Right kidney (tissue), 1 donor: Measurements from ENCODE around the gene PGS1.

ENCODE experiments used
- DNase-seq: peaks from one replicate; pipeline ENCODE4 v3.0.0-alpha.2; 2016

The PGS1 gene

DNA sequence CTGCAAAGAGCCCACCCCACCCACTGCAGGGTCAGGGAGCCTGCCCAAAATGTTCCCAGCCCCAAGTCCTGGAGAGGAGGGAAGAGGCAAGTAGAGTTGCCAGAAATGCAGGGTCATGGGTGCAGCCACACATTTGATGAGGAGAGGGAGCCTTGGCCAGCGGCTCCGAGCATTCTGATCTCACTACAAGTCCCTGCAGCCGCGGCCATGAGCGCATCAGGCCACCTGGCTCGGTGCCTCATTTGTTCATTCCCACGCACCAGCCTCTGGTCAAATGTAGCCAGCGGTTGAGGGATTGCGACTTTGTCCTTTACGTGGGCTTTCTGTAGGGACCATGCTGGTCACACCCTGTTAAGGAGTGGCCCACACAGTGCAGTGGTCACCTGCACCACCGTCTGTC lies 48.7 kb downstream of the PGS1 start:
- DNase-seq: no peak

DNA sequence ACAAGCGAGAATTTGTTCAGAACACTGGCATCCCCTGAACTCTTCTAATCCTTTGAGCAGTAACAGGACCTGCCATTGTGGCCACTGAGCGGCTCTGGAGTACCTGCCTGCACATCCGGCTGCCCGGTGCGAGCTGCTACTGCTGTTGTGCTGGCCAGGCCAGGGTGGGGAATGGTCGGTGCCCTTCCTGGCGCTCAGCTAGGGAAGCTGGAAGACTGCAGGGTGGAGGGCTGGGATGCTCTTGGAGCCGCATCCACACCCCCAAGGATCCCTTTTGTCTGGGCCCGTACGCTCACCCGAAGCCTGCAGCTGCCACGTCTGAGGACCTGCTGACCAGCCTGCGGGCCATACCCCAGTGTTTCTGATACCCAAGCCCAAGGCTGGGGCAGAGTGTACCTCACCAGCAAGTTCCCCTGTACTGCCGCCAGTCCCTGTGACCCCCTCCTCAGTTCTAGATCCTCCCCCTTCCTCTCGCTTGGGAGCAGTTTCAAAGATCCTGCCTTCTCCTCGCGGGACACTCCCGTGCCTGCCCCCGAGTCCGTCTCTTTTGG lies 49.7 kb downstream of the PGS1 start:
- DNase-seq: no peak

- DNase-seq: no peak
Observed at GRCh38 chr17:78428836-78429617, 50.6 kb downstream of the PGS1 start.

GRCh38 chr17:78429618-78429995 lies 51.2 kb downstream of the PGS1 start:
- DNase-seq: no peak

DNA sequence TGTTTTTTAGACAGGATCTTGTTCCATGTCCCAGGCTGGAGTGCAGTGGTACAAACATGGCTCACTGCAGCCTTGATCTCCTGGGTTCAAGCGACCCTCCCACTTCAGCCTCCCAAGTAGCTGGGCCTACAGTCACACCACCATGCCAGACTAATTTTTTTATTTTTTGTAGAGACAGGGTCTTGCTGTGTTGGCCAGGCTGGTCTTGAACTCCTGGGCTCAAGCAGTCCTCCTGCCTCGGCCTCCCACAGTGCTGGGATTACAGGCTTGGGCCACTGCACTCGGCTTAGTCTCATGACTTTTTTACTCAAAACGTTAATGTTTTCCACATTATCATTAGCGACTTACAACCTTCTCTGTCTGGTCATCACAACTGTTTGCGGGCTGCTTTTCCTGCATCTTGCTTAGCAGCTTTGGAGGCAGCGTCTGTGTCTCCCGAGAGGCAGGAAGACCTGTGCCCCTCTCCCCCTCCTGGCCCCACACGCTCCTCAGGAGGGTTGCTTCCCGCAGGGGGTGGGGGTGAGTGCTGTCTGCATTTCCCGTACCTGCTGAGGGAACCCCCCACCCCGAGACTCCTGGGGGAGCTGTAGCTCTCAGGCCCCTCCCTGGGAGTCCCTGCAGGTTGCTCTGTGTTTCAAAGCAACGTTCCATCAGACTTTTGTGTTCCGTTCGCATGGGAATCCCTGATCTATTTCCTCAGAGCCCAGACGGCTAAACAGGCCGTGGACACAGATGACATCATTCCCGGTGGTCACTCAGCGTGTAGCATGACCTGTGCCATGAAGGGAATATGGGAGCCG lies 52.6 kb downstream of the PGS1 start:
- no peak for DNase-seq

- DNase-seq: no peak
Observed at GRCh38 chr17:78431692-78431958, 53.2 kb downstream of the PGS1 start.

DNA sequence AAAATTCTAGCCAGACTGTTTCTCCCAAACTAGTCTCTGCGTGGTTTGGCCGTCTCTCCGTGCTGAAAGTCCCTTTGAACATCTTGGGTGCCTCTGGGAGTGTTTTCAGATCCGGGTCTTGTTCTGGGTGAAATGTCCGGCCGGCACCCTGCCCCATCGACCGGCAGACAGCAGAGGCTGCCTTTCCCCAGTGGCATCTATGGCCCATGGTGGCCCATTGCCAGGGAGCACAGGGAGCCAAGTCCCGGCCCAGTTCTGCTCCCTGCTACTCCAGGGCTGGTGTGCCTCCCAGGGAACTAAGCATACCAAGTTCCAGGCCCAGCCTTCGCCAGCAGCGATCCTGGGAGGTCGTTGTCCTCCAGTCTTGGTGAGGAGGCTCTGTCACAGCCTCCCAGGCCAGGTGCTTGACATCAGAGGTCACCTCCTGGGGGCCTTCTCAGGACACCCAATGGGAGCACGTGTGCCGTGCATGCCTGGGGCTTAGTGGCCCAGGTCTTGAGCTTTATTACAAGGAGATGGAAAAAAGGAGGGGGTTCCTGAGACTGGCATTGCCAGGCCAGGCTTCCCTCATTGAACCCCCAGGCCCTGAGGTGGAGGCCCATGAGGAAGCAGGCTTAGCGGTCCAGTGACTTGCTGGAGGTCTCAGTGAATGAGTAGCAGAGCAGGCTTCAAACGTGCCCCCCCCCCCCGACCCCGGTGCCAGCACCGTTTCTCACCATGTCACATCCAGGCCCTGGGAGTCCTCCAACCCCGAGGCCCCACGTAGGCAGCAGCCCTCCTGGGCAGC lies 54.0 kb downstream of the PGS1 start:
- no peak for DNase-seq

GRCh38 chr17:78433013-78433727 lies 54.7 kb downstream of the PGS1 start:
- DNase-seq: no peak

- DNase-seq: no peak
Observed at GRCh38 chr17:78433780-78434335, 55.4 kb downstream of the PGS1 start.

DNA sequence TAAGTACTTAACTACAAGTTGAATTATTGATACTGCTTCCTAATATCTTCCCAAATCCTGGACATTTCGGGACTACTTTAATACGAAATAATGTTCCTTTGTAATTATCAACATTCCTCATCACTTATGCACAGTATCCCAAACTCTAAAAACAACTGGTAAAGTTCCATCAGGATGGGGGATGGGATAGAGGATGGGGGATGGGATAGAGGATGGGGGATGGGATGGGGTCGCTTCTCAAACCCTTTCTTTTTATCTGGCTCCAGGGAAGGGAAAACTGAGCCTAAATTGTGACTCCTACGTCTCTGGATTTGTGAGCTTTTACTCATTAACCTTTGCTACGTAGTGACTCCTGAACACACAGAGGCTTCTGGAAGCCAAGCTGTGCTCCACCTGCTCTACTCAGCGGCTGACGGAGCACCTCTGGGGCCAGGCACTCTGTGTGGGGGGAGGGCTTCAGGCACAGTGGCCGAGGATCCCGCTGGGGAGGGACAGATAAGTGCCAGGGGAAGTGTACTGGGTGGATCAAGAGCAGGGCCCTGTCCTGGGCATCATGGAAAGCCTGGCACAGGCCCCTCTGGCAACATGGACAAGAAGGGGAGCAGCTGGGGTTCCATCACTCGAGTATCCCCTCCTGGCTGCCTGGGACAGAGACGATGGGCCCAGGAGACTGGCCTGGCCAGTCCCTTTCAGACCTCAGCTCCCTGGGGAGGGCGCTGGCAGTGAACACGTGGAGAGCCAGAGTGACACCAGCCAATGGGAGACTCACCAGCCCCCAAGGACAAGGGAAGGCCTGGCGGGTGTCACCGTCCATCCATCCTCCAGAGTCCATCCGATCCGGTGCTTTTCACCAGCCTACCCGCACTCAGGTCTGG lies 56.2 kb downstream of the PGS1 start:
- DNase-seq: no peak

DNA sequence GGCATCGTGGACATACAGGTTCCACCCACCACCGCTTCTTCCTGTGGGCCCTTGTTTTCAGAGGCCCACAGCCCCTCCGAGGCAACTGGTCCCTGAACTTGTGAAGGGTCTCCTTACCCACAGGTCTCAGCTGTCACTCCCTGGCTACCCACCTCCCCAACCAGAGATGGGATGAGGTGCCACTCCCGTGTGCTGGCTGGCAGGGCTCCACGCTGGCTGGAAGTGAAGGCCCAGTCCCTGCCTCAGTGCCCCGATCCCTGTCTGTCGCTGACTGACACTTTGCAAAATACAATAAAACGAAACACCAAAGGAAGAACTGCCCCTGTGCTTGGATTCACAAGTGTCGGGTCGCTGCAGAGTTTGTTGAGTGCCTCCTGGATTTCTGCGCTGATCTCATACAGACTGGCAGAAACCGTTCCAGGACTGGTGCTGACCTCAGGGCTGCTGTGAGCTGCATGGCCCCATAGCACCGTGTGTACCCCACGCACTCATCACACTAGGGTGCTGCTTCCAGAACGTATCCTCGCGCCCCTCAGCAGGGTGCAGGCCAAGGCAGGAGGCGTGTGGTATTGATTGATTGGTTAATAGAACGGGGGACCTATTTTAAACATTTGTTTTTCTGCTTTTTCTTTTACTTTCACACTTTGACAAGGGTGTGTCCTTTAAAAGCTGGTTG lies 57.0 kb downstream of the PGS1 start:
- DNase-seq: no peak

- no peak for DNase-seq
Observed at GRCh38 chr17:78437508-78438169, 59.2 kb downstream of the PGS1 start.

DNA sequence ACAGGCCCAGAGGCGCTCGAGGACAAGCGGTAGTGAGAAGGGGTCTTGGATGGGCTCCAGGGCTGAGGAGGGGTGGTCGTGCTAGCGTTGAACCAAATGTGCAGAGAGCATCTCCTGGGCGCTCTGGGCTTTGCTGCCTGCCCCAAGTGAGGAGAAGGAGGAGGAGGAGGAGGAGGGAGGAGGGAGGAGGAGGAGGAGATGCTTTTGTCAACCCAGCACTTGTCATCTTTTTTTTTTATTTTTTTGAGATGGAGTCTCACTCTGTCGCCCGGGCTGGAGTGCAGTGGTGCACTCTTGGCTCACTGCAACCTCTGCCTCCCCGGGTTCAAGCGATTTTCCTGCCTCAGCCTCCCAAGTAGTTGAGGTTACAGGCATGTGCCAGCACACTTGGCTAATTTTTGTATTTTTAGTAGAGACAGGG lies 59.8 kb downstream of the PGS1 start:
- no peak for DNase-seq

GRCh38 chr17:78438694-78439325 lies 60.4 kb downstream of the PGS1 start:
- no peak for DNase-seq

- no peak for DNase-seq
Observed at GRCh38 chr17:78441271-78441971, 63.0 kb downstream of the PGS1 start.

DNA sequence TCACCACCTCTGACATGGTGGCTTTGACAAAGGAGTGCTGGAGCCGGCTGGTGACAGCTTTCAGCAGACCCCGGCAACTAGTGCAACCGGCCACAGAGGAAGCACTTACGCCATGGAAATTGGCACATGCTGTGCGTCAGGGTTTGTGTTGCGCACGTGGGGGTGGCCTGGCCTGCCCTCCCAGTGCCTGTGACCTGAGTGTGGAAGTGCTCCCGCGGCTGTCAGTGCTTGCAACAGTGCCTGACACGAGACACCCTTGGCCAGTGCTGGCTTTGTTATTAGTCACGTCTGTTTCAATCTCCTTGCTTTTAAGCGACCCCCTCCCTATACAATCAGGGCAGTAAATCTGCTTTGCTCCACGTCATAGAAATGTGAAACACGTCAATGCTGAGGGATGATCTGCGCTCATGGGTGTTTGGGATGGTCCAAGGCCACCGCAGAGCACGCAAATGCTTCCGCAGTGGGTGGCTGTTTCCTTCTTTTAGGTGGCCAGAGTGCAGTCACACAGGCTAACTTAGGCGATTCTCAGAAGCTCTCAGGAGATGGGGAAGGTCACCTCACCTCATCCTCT lies 64.3 kb downstream of the PGS1 start:
- no peak for DNase-seq

- no peak for DNase-seq
Observed at GRCh38 chr17:78444392-78444791, 65.9 kb downstream of the PGS1 start.

DNA sequence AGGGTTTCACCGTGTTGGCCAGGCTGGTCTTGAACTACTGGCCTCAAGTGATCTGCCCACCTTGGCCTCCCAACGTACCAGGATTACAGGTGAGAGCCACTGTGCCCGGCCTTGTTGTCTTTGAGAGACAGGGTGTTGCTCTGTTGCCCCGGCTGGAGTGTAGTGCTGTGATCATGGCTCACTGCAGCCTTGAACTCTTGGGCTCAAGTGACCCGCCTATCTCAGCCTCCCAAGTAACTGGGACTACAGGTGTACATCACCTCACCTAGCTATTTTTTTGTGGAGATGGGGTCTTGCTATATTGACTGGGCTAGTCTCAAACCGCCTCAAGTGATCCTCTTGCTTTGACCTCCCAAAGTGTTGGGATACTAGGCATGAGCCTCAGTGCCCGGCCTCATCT lies 68.4 kb downstream of the PGS1 start:
- DNase-seq: no peak
